ENCODE measurements around the gene ABCA13. TPM values are rescaled to one million over a fixed set of nuclear protein-coding genes. Genes with fewer than 3 reads are reported as not detected.
A peak's percentile ranks its signal among the peaks of the same experiment; 100 is the strongest.

The ABCA13 gene
- total RNA-seq, 6 experiments from 2014 or later: 0.02 to 0.08 (median 0.05) TPM; not detected in 1

DNA sequence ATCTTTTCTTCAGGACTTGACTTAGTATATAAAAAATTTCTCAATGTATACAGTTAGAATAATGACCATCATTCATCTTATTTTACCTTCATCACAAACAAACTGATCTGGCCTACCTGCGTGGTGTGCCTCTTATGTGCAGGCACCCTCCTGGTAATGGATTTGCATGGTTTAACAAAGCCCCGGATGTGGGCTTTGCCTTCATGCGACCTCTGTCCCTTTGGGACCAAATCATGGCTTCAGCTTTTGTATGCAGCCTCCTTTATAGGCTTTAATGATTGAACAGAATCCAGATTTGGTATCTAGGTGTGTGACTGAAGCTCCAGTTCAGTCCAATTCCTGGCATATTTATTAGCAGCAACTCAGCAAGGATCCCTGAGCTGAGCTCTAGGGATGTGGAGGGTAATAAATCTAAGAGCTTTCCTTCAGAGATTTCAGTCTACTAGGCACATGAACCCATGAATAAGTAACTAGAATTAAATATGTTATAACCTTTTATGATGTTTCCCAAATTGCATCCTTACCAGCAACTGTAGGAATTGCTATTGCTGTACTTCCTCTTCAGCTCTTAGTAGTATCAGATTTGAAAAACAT is 256.9 kb downstream of the ABCA13 start:
- no peak overlapping the region; the same call in 1 of the 2 replicates for H3K27ac Mint-ChIP-seq
- H3K4me1 Mint-ChIP-seq (ENCODE audit: low read depth): peaks cover 34% of the 10 kb centered on the region
- H3K9me3 Mint-ChIP-seq: no peaks in the 10 kb centered on the region
- no peaks in the 10 kb centered on the region for H3K27me3 Mint-ChIP-seq (ENCODE audit: insufficient read depth)
- TF ChIP-seq, protein P1, sequence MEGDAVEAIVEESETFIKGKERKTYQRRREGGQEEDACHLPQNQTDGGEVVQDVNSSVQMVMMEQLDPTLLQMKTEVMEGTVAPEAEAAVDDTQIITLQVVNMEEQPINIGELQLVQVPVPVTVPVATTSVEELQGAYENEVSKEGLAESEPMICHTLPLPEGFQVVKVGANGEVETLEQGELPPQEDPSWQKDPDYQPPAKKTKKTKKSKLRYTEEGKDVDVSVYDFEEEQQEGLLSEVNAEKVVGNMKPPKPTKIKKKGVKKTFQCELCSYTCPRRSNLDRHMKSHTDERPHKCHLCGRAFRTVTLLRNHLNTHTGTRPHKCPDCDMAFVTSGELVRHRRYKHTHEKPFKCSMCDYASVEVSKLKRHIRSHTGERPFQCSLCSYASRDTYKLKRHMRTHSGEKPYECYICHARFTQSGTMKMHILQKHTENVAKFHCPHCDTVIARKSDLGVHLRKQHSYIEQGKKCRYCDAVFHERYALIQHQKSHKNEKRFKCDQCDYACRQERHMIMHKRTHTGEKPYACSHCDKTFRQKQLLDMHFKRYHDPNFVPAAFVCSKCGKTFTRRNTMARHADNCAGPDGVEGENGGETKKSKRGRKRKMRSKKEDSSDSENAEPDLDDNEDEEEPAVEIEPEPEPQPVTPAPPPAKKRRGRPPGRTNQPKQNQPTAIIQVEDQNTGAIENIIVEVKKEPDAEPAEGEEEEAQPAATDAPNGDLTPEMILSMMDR (IDR thresholded peaks at IDR 0.05): no peak
- no peak overlapping the region for H3K4me3 Mint-ChIP-seq
- no peak for DNase-seq
- no peaks in the 10 kb centered on the region for H3K36me3 Mint-ChIP-seq (ENCODE audit: low read depth)

DNA sequence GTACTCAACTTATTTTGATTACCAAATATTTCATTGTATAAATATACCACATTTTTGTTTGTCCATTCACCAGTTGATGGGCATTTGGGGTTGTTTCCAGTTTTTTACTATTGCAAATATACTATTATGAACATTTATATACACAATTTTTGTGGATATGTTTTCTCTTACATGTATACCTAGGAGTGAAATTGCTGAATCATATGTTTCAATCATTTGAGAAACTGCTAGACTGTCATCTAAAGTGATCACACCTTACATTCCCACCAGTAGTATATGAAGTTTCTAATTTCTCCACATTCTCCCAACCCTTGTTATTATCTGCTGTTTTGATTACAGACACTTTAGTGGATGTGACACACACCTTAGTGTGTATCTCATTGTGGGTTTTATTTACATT is 257.9 kb downstream of the ABCA13 start:
- H3K36me3 Mint-ChIP-seq (ENCODE audit: low read depth): no peaks in the 10 kb centered on the region
- no peaks in the 10 kb centered on the region for H3K27me3 Mint-ChIP-seq (ENCODE audit: insufficient read depth)
- H3K9me3 Mint-ChIP-seq: no peaks in the 10 kb centered on the region
- no peak overlapping the region for H3K27ac Mint-ChIP-seq
- no peak overlapping the region for H3K4me3 Mint-ChIP-seq
- no peak for DNase-seq
- H3K4me1 Mint-ChIP-seq (ENCODE audit: low read depth): peaks cover 34% of the 10 kb centered on the region
- TF ChIP-seq, protein P1 (IDR thresholded peaks at IDR 0.05): no peak

DNA sequence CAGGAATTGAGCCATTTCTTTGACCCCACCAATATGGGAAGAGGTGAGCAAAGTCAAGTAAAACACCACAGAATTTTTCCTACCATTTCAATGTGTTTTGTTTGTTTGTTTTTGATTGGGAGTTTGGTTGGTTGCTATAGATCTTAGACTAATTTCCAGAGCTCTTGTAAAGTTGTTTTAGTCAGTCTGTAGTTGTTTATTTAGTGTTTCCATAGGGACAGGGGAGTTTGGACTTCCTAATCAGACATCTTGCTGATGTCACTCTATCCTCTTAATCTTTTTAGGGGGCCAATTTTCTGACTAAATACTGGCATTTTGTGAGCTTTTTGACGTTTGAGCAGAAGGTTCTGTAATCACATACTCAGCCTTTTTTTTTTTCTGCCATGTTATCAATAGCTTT is 266.9 kb downstream of the ABCA13 start:
- no peaks in the 10 kb centered on the region for H3K36me3 Mint-ChIP-seq (ENCODE audit: low read depth)
- H3K9me3 Mint-ChIP-seq: peaks cover 1% of the 10 kb centered on the region
- TF ChIP-seq, protein P1 (IDR thresholded peaks at IDR 0.05): no peak
- H3K4me3 Mint-ChIP-seq: no peak overlapping the region
- H3K27ac Mint-ChIP-seq: no peak overlapping the region
- H3K27me3 Mint-ChIP-seq (ENCODE audit: insufficient read depth): 0 out of 2 replicates have a peak, but pooled peaks cover 6% of the 10 kb centered on the region
- H3K4me1 Mint-ChIP-seq (ENCODE audit: low read depth): peaks cover under 1% of the 10 kb centered on the region; the same call in 1 of the 2 replicates
- DNase-seq: no peak

DNA sequence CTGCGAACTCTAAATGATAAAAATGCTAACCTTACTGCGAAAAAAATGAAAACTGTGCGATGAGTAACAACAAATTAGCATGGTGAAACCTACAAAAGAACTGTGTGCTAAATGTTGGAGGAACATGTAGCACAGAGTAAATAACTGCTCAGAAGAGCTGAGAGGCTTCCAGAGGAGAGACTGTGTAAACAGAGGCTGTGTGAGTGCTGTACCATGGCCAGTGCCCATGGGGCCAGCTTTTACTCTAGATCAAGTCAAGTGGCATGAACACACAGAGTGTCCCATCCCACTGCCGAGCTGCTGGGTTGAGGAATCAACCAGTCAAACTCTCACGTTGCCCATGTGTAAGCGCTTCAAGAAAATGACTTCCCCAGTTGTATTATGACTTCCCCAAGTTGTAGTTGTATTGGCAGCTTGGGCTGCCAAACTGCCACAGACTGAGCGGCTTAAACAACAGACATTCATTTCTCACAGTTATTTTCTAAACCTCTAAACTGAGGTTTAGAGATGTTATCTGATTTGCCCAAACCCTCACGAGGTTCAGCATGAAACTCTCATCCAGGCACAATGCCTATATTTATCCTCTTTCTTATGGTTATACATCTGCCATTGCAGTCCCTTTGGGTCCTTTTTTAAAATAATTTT is 270.7 kb downstream of the ABCA13 start:
- TF ChIP-seq, protein P1 (IDR thresholded peaks at IDR 0.05): no peak
- H3K4me1 Mint-ChIP-seq (ENCODE audit: low read depth): peaks cover 5% of the 10 kb centered on the region; the same call in 1 of the 2 replicates
- no peak overlapping the region for H3K27ac Mint-ChIP-seq
- H3K9me3 Mint-ChIP-seq: peaks cover 13% of the 10 kb centered on the region
- DNase-seq: no peak
- peaks cover 8% of the 10 kb centered on the region; the same call in 1 of the 2 replicates for H3K27me3 Mint-ChIP-seq (ENCODE audit: insufficient read depth)
- no peak overlapping the region for H3K4me3 Mint-ChIP-seq
- no peaks in the 10 kb centered on the region for H3K36me3 Mint-ChIP-seq (ENCODE audit: low read depth)

DNA sequence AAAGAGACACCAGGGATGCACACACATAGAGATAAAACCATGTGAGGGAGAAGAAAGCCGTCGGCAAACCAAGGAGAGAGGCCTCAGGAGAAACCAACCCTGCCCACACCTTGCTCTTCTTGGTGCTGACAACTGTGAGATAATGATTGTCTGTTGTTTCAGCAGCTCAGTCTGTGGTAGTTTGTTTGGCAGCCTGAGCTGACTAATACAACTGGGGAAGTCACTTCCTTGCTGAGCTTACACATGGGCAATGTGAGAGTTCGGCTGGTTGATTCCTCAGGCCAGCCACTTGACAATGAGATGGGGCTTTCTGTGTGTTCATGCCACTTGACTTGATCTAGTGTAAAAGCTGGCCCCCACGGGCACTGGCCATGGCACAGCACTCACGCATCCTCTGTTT is 271.8 kb downstream of the ABCA13 start:
- Mint-ChIP-seq H3K36me3 (ENCODE audit: low read depth) (no peaks in the 10 kb centered on the region), H3K4me3 (peak overlapping the region; percentile 68; the same call in 1 of the 2 replicates), H3K9me3 (peaks cover 13% of the 10 kb centered on the region), H3K27me3 (ENCODE audit: insufficient read depth) (peaks cover 8% of the 10 kb centered on the region; the same call in 1 of the 2 replicates), H3K4me1 (ENCODE audit: low read depth) (peaks cover 5% of the 10 kb centered on the region; the same call in 1 of the 2 replicates), H3K27ac (no peak overlapping the region)
- no peak for DNase-seq
- TF ChIP-seq, protein P1 (IDR thresholded peaks at IDR 0.05): no peak
